UCSD-AML1 (cell line): Measurements from ENCODE around the gene PHKB.
"Not testable (repeated sequence)": the region's sequence is repeated elsewhere in the genome, so short reads cannot be mapped to it uniquely, and the experiment has no call there.

Source experiments
- DNase-seq: peaks from one replicate; lab custom pipeline; 2025; ENCODE audit not compliant: unreplicated experiment; lab: John Stamatoyannopoulos, UW

PHKB gene

GRCh38 chr16:47666434-47666833 is 205.3 kb downstream of the PHKB start:
- DNase-seq, result no peak

GRCh38 chr16:47667956-47668355 is 206.8 kb downstream of the PHKB start:
- no peak for DNase-seq

GRCh38 chr16:47672475-47672874 is 211.3 kb downstream of the PHKB start:
- DNase-seq, result no peak

GRCh38 chr16:47676635-47677177 is 215.6 kb downstream of the PHKB start:
- no peak for DNase-seq

- not testable (repeated sequence) for DNase-seq
These were observed 220.4 kb downstream of the PHKB start for GRCh38 chr16:47681571-47681970.

- DNase-seq, result no peak
These were observed 226.6 kb downstream of the PHKB start for GRCh38 chr16:47687694-47688093.

- no peak for DNase-seq
These were observed 232.1 kb downstream of the PHKB start for GRCh38 chr16:47693226-47693625.

- no peak for DNase-seq
These were observed 233.4 kb downstream of the PHKB start for GRCh38 chr16:47694543-47694942.

- DNase-seq, result no peak
These were observed 234.6 kb downstream of the PHKB start for GRCh38 chr16:47695756-47696155.

- DNase-seq, result no peak
These were observed 236.7 kb downstream of the PHKB start for GRCh38 chr16:47697826-47698225.

- DNase-seq, result no peak
These were observed 238.0 kb downstream of the PHKB start for GRCh38 chr16:47699106-47699505.

GRCh38 chr16:47700857-47701587 is 239.9 kb downstream of the PHKB start:
- no peak for DNase-seq

GRCh38 chr16:47705266-47705665 is 244.1 kb downstream of the PHKB start:
- no peak for DNase-seq

GRCh38 chr16:47711809-47712208 is 250.7 kb downstream of the PHKB start:
- DNase-seq, result no peak

- DNase-seq, result no peak
These were observed 251.4 kb downstream of the PHKB start for GRCh38 chr16:47712276-47713224.

- peak; percentile 16 for DNase-seq
These were observed 252.1 kb downstream of the PHKB start for GRCh38 chr16:47713225-47713595.

- DNase-seq, result no peak
These were observed 254.4 kb downstream of the PHKB start for GRCh38 chr16:47715442-47716083.

GRCh38 chr16:47716571-47716970 is 255.4 kb downstream of the PHKB start:
- DNase-seq, result no peak

GRCh38 chr16:47719713-47720112 is 258.6 kb downstream of the PHKB start:
- no peak for DNase-seq

GRCh38 chr16:47721006-47721637 is 260.0 kb downstream of the PHKB start:
- DNase-seq, result no peak

- no peak for DNase-seq
These were observed 260.9 kb downstream of the PHKB start for GRCh38 chr16:47722046-47722445.
